Measurements from ENCODE around the gene WIPF1. TPM values are rescaled to one million over a fixed set of nuclear protein-coding genes. Genes with fewer than 3 reads are reported as not detected.

Gene WIPF1
- total and polyA plus RNA-seq, 4 donors = 40.9 to 118 (median 79.2) TPM

DNA sequence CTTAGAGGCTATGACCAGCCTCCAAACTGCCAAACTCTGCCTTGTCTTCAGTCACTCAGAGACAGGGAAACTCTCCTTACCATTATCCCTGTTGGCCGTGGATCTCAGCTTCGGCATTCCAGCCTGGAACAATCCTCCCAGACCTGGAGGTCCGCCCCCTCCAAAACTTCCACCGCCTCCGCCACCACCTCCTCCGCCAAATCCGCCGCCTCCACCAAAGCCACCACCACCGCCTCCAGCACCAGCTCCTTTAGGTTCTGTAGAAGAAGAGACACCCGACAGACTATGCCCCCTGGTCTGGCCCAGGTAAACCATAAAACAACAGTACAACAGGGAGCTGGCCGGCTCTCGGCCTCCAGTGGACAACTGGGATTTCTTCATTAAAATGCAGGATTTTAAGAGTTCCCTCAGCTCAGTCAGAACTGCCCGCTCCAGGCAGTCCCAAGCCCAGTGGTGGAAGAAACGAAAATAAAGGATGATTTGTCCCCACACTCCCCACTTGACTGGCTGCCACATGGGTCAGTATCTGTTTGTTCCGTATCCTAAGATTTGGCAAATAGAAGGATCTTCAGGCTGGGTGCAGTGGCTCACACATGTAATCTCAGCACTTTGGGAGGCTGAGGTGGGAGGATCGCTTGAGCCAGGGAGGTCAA lies 22.4 kb downstream of the WIPF1 start:
- H3K36me3 ChIP-seq (ENCODE audit: control insufficient read depth in 1 of 2, insufficient read depth in 2 of 2, low read length in 1 of 2) = peaks cover 3 to 6% of the 10 kb centered on the region in 2 donors

DNA sequence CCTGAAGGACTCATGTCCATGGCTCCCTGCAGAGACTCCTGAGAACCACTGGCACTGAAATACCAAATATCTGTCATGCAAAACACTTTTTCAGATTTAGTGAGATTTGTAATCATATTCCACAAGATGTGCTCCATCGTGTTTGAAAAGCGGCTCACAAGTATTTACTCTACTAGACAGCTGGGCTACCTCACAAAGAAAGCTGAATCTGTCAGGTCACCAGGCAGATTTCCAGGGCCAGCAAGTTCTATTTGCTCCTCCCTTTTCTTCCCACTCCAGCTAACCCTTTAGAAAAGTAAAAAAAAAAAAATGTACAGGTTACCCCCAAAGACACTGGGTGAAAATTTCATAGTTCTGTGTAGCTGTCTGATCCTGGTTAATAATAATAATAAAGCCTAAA lies 22.9 kb downstream of the WIPF1 start:
- ATAC-seq (ENCODE audit: low FRiP score) (no peak), DNase-seq (no peak)
- no peaks in the 10 kb centered on the region for H3K27me3 ChIP-seq (ENCODE audit: control insufficient read depth in 1 of 2, insufficient read depth in 2 of 2, low read length in 1 of 2)
- WGBS, 2 donors = 14 to 16% methylated on average over 2 of the region's 2 CpGs
- H3K4me3 ChIP-seq (ENCODE audit: low read length in 2 of 2) = no peak overlapping the region
- H3K27ac ChIP-seq (ENCODE audit: low read depth in 1 of 2, low read length in 2 of 2) = no peak overlapping the region
- no peaks in the 10 kb centered on the region for H3K9me3 ChIP-seq (ENCODE audit: control insufficient read depth, low read length)
- H3K4me1 ChIP-seq (ENCODE audit: control insufficient read depth in 1 of 2, insufficient read depth in 2 of 2, low read length in 2 of 2) = no peaks in the 10 kb centered on the region
- intact Hi-C loops (cut with DNase I) = no loop called here
- H3K36me3 ChIP-seq (ENCODE audit: control insufficient read depth in 1 of 2, insufficient read depth in 2 of 2, low read length in 1 of 2) = peaks cover 3 to 6% of the 10 kb centered on the region in 2 donors

More for the DNA sequence above, 22.4 kb downstream of the WIPF1 start:
- no peaks in the 10 kb centered on the region for H3K4me1 ChIP-seq (ENCODE audit: control insufficient read depth in 1 of 2, insufficient read depth in 2 of 2, low read length in 2 of 2)
- intact Hi-C loops (cut with DNase I) = no loop called here
- WGBS, 2 donors = 88 to 90% methylated on average over 16 of the region's 16 CpGs
- no peaks in the 10 kb centered on the region for H3K27me3 ChIP-seq (ENCODE audit: control insufficient read depth in 1 of 2, insufficient read depth in 2 of 2, low read length in 1 of 2)
- no peak for ATAC-seq (ENCODE audit: low FRiP score)
- no peak overlapping the region for H3K27ac ChIP-seq (ENCODE audit: low read depth in 1 of 2, low read length in 2 of 2)
- no peak for DNase-seq
- H3K9me3 ChIP-seq (ENCODE audit: control insufficient read depth, low read length) = no peaks in the 10 kb centered on the region
- no peak overlapping the region for H3K4me3 ChIP-seq (ENCODE audit: low read length in 2 of 2)

DNA sequence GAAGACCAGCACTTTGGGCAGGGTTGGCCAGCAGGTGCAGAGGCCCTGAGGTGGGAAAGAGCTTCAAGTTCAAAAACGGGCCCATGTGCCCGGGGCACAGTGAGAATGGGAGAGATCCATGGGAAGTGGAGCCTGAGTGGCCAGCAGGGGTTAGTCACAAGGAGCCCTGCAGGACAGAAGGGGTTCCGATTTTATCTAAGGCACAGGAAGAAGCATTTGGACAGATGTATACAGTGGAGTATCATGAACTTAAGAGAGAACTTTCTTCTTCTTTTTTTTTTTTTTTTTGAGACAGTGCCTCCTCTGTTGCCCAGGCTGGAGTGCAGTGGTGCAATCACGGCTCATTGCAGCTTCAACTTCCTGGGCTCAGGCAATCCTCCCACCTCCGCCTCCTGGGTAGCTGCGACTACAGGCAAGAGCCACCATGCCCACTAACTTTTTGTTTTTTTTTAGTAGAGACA lies 24.0 kb downstream of the WIPF1 start:
- intact Hi-C loops (cut with DNase I) = no loop called here
- Histone ChIP-seq H3K4me3 (ENCODE audit: low read length in 2 of 2) (no peak overlapping the region), H3K27ac (ENCODE audit: low read depth in 1 of 2, low read length in 2 of 2) (no peak overlapping the region), H3K9me3 (ENCODE audit: control insufficient read depth, low read length) (no peaks in the 10 kb centered on the region), H3K36me3 (ENCODE audit: control insufficient read depth in 1 of 2, insufficient read depth in 2 of 2, low read length in 1 of 2) (peaks cover 3% of the 10 kb centered on the region in 2 donors), H3K4me1 (ENCODE audit: control insufficient read depth in 1 of 2, insufficient read depth in 2 of 2, low read length in 2 of 2) (no peaks in the 10 kb centered on the region), H3K27me3 (ENCODE audit: control insufficient read depth in 1 of 2, insufficient read depth in 2 of 2, low read length in 1 of 2) (no peaks in the 10 kb centered on the region)
- ATAC-seq (ENCODE audit: low FRiP score) = no peak
- 78 to 82% methylated on average over 6 of the region's 6 CpGs for WGBS, 2 donors
- DNase-seq = peak in 1 of 2 donors; percentile 68

- Histone ChIP-seq H3K4me1 (ENCODE audit: control insufficient read depth in 1 of 2, insufficient read depth in 2 of 2, low read length in 2 of 2) (no peaks in the 10 kb centered on the region), H3K27ac (ENCODE audit: low read depth in 1 of 2, low read length in 2 of 2) (no peak overlapping the region), H3K27me3 (ENCODE audit: control insufficient read depth in 1 of 2, insufficient read depth in 2 of 2, low read length in 1 of 2) (no peaks in the 10 kb centered on the region), H3K36me3 (ENCODE audit: control insufficient read depth in 1 of 2, insufficient read depth in 2 of 2, low read length in 1 of 2) (peaks cover 1 to 3% of the 10 kb centered on the region in 2 donors), H3K4me3 (ENCODE audit: low read length in 2 of 2) (no peak overlapping the region), H3K9me3 (ENCODE audit: control insufficient read depth, low read length) (no peaks in the 10 kb centered on the region)
- intact Hi-C loops (cut with DNase I) = no loop called here
- 89 to 93% methylated on average over 3 of the region's 3 CpGs for WGBS, 2 donors
- ATAC-seq (ENCODE audit: low FRiP score) (no peak), DNase-seq (no peak)
Observed at GRCh38 chr2:174572556-174572955, 25.0 kb downstream of the WIPF1 start.

DNA sequence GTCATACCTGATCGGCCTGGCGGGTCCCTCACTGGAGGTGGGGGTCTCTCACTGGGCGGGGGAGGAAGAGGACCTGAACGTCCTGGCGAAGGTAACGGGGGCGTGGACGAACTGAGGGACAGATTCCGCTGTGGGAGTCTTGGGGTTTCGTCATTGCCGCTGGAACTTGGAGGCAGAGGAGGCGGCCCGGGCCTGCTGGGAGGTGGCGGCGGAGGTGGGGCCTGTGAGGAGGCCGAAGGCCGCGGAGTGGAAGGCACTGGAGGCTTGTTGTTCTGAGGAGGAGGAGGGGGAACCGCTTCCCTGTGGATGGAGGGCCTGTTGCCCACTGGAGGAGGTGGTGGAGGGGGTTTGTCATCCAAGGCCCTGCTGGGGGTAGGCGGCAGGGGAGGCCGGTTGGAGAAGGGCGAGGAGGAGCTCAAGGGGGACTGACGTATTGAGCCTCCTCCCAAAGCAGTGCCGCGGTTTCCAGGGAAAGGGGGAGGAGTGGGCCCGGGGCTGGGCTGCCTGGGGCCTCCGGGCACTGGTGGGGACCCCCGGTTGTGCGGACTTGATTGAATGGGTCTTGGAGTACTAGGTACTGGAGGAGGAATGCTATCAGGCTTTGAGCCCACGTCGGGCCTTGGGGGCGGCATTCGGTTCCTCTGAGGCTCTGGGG lies 25.8 kb downstream of the WIPF1 start:
- peaks cover 0 to 3% of the 10 kb centered on the region in 2 donors for H3K36me3 ChIP-seq (ENCODE audit: control insufficient read depth in 1 of 2, insufficient read depth in 2 of 2, low read length in 1 of 2)
- no peak overlapping the region for H3K4me3 ChIP-seq (ENCODE audit: low read length in 2 of 2)
- intact Hi-C loops (cut with DNase I) = no loop called here
- no peaks in the 10 kb centered on the region for H3K27me3 ChIP-seq (ENCODE audit: control insufficient read depth in 1 of 2, insufficient read depth in 2 of 2, low read length in 1 of 2)
- WGBS, 2 donors = 93 to 94% methylated on average over 33 of the region's 33 CpGs
- DNase-seq = no peak
- H3K9me3 ChIP-seq (ENCODE audit: control insufficient read depth, low read length) = no peaks in the 10 kb centered on the region
- no peaks in the 10 kb centered on the region for H3K4me1 ChIP-seq (ENCODE audit: control insufficient read depth in 1 of 2, insufficient read depth in 2 of 2, low read length in 2 of 2)
- H3K27ac ChIP-seq (ENCODE audit: low read depth in 1 of 2, low read length in 2 of 2) = no peak overlapping the region
- peak; percentile 52 for ATAC-seq (ENCODE audit: low FRiP score)

- no peak overlapping the region for H3K27ac ChIP-seq (ENCODE audit: low read depth in 1 of 2, low read length in 2 of 2)
- intact Hi-C loops (cut with DNase I) = no loop called here
- ATAC-seq (ENCODE audit: low FRiP score) = no peak
- H3K4me3 ChIP-seq (ENCODE audit: low read length in 2 of 2) = no peak overlapping the region
- WGBS, 2 donors = 93 to 94% methylated on average over 8 of the region's 8 CpGs
- H3K36me3 ChIP-seq (ENCODE audit: control insufficient read depth in 1 of 2, insufficient read depth in 2 of 2, low read length in 1 of 2) = peaks cover 0 to 3% of the 10 kb centered on the region in 2 donors
- H3K9me3 ChIP-seq (ENCODE audit: control insufficient read depth, low read length) = no peaks in the 10 kb centered on the region
- H3K27me3 ChIP-seq (ENCODE audit: control insufficient read depth in 1 of 2, insufficient read depth in 2 of 2, low read length in 1 of 2) = no peaks in the 10 kb centered on the region
- no peaks in the 10 kb centered on the region for H3K4me1 ChIP-seq (ENCODE audit: control insufficient read depth in 1 of 2, insufficient read depth in 2 of 2, low read length in 2 of 2)
- DNase-seq = no peak
Observed at GRCh38 chr2:174570318-174570958, 27.2 kb downstream of the WIPF1 start.

- H3K4me3 ChIP-seq (ENCODE audit: low read length in 2 of 2) = no peak overlapping the region
- DNase-seq (no peak), ATAC-seq (ENCODE audit: low FRiP score) (no peak)
- 0% methylated on average over 1 of the region's 1 CpG for WGBS, 2 donors
- H3K36me3 ChIP-seq (ENCODE audit: control insufficient read depth in 1 of 2, insufficient read depth in 2 of 2, low read length in 1 of 2) = no peaks in the 10 kb centered on the region
- no peak overlapping the region for H3K27ac ChIP-seq (ENCODE audit: low read depth in 1 of 2, low read length in 2 of 2)
- no peaks in the 10 kb centered on the region for H3K27me3 ChIP-seq (ENCODE audit: control insufficient read depth in 1 of 2, insufficient read depth in 2 of 2, low read length in 1 of 2)
- intact Hi-C loops (cut with DNase I) = no loop called here
- no peaks in the 10 kb centered on the region for H3K4me1 ChIP-seq (ENCODE audit: control insufficient read depth in 1 of 2, insufficient read depth in 2 of 2, low read length in 2 of 2)
- no peaks in the 10 kb centered on the region for H3K9me3 ChIP-seq (ENCODE audit: control insufficient read depth, low read length)
Observed at GRCh38 chr2:174569678-174570077, 27.9 kb downstream of the WIPF1 start.

DNA sequence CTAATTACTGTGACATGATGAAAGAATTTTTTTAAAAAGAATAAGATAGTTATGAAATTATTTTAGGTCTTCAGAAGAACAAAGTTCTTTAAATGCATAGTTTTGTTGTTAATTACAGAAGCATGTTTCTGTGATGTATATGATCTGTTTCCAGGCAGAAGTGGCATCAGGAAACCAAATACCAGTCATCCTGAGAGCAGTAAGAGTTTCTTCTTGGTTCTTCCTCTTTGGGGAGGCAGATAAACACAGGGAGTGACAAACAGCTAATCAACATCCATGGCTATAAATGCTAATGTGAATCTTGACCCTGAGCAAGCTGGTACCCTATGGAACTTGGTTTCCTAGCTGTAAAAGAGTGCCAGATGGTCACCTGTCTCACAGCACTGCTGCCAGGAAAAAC lies 29.2 kb downstream of the WIPF1 start:
- no peak for ATAC-seq (ENCODE audit: low FRiP score)
- intact Hi-C loops (cut with DNase I) = no loop called here
- no peak overlapping the region for H3K27ac ChIP-seq (ENCODE audit: low read depth in 1 of 2, low read length in 2 of 2)
- no peaks in the 10 kb centered on the region for H3K27me3 ChIP-seq (ENCODE audit: control insufficient read depth in 1 of 2, insufficient read depth in 2 of 2, low read length in 1 of 2)
- no peaks in the 10 kb centered on the region for H3K4me1 ChIP-seq (ENCODE audit: control insufficient read depth in 1 of 2, insufficient read depth in 2 of 2, low read length in 2 of 2)
- no peaks in the 10 kb centered on the region for H3K9me3 ChIP-seq (ENCODE audit: control insufficient read depth, low read length)
- H3K4me3 ChIP-seq (ENCODE audit: low read length in 2 of 2) = no peak overlapping the region
- H3K36me3 ChIP-seq (ENCODE audit: control insufficient read depth in 1 of 2, insufficient read depth in 2 of 2, low read length in 1 of 2) = no peaks in the 10 kb centered on the region
- no peak for DNase-seq

DNA sequence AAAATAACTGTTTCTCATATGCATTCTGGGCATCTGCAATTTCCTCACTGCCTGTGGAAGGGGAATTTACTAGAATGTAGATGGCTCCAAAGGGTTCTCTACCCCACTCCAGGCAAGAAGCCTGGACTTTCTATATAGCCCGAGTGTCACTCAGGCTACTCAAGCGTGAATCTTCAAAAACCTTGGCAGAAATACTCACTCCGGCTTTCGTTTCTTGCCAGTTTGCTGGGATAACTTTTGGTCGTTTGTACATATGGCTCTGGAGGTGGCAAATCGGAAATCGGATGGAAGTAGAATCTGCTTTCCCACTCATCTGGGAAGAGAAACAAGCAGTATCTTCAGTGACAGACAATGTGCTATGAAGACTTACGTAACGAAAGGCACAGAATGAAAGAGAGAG lies 30.7 kb downstream of the WIPF1 start:
- DNase-seq = no peak
- H3K36me3 ChIP-seq (ENCODE audit: control insufficient read depth in 1 of 2, insufficient read depth in 2 of 2, low read length in 1 of 2) = no peaks in the 10 kb centered on the region

More for the DNA sequence above, 30.7 kb downstream of the WIPF1 start:
- Histone ChIP-seq H3K27ac (ENCODE audit: low read depth in 1 of 2, low read length in 2 of 2) (no peak overlapping the region), H3K9me3 (ENCODE audit: control insufficient read depth, low read length) (no peaks in the 10 kb centered on the region), H3K27me3 (ENCODE audit: control insufficient read depth in 1 of 2, insufficient read depth in 2 of 2, low read length in 1 of 2) (no peaks in the 10 kb centered on the region), H3K4me1 (ENCODE audit: control insufficient read depth in 1 of 2, insufficient read depth in 2 of 2, low read length in 2 of 2) (peaks cover 0 to 2% of the 10 kb centered on the region in 2 donors), H3K4me3 (ENCODE audit: low read length in 2 of 2) (no peak overlapping the region)
- 91 to 95% methylated on average over 9 of the region's 9 CpGs for WGBS, 2 donors
- no peak for ATAC-seq (ENCODE audit: low FRiP score)
- intact Hi-C loops (cut with DNase I) = no loop called here

All from aorta (tissue), 5 donors.